Activated gamma-delta T cell (primary cell): ENCODE measurements around the gene MPC1L.

Experiments
- DNase-seq: peaks from one replicate; lab custom pipeline; 2025; lab: John Stamatoyannopoulos, UW

Gene MPC1L

GRCh38 chrX:40628506-40628905 lies 5.3 kb downstream of the MPC1L start:
- no peak for DNase-seq

GRCh38 chrX:40632199-40632598 lies 9.0 kb downstream of the MPC1L start:
- DNase-seq, result no peak

GRCh38 chrX:40637687-40638086 lies 14.5 kb downstream of the MPC1L start:
- no peak for DNase-seq

- DNase-seq, result no peak
These were observed 20.9 kb downstream of the MPC1L start for GRCh38 chrX:40644176-40644575.

GRCh38 chrX:40644821-40645358 lies 21.7 kb downstream of the MPC1L start:
- DNase-seq, result no peak

- DNase-seq, result peak; percentile 27
These were observed 23.5 kb downstream of the MPC1L start for GRCh38 chrX:40646489-40647306.

GRCh38 chrX:40647307-40648197 lies 24.3 kb downstream of the MPC1L start, which contains the start of gene CXorf38:
TSS of gene CXorf38 (minus strand) at chrX:40647561. CDS start at chrX:40647520, 41 bp downstream.
- DNase-seq, result peak; percentile 96

- no peak for DNase-seq
These were observed 28.5 kb downstream of the MPC1L start for GRCh38 chrX:40651620-40652223.

GRCh38 chrX:40652664-40653063 lies 29.4 kb downstream of the MPC1L start:
- DNase-seq, result no peak

GRCh38 chrX:40653535-40653934 lies 30.3 kb downstream of the MPC1L start:
- no peak for DNase-seq

GRCh38 chrX:40660381-40660780 lies 37.2 kb downstream of the MPC1L start:
- DNase-seq, result no peak

GRCh38 chrX:40661489-40661888 lies 38.3 kb downstream of the MPC1L start:
- DNase-seq, result no peak

- DNase-seq, result no peak
These were observed 40.0 kb downstream of the MPC1L start for GRCh38 chrX:40663078-40663740.

GRCh38 chrX:40663880-40664630 lies 40.8 kb downstream of the MPC1L start:
- DNase-seq, result no peak

- DNase-seq, result no peak
These were observed 47.9 kb downstream of the MPC1L start for GRCh38 chrX:40671126-40671525.
